HCT116 (cell line): ENCODE results near the gene CD300LB.

Experiments used
- CBX3 ChIP-seq: IDR thresholded peaks from 2 replicates; pipeline ENCODE4 v1.6.1; 2012; ENCODE audit warnings: low read depth
- EZH2phosphoT487 ChIP-seq: fragments of 200-600 bp; IDR thresholded peaks from 2 replicates; pipeline ENCODE4 v1.6.1; 2018; ENCODE audit warnings: antibody characterized with exemption, borderline replicate concordance
- JUND ChIP-seq: IDR thresholded peaks from 2 replicates; pipeline ENCODE4 v1.6.1; 2012
- MAX ChIP-seq: IDR thresholded peaks from 2 replicates; pipeline ENCODE4 v1.6.1; 2012
- POLR2AphosphoS5 ChIP-seq: IDR thresholded peaks from 2 replicates; pipeline ENCODE4 v1.6.1; 2011; ENCODE audit warnings: mild to moderate bottlenecking, low read depth, low read length, moderate library complexity
- TF ChIP-seq, protein P1 (sequence below), 3 experiments: fragments of 200-600 bp in 1 of 3; sonication (generic) in 1 of 3; IDR thresholded peaks in 2 of 3; conservative IDR thresholded peaks in 1 of 3; 2 replicates each; pipeline ENCODE4 v1.5.1; 2012 to 2017; ENCODE audit warnings: low read depth in 2 of 3, low read length in 2 of 3, antibody characterized with exemption in 1 of 3, borderline replicate concordance in 1 of 3, control low read depth in 1 of 3, mild to moderate bottlenecking in 1 of 3, mixed read lengths in 1 of 3, mixed run types in 1 of 3, moderate library complexity in 1 of 3; ENCODE audit not compliant: insufficient read depth in 1 of 3

GRCh38 chr17:74526681-74527080 is 4.6 kb downstream of the CD300LB start:
- TF ChIP-seq POLR2AphosphoS5 (no peak), JUND (no peak), CBX3 (no peak), MAX (no peak), EZH2phosphoT487 (no peak)
- TF ChIP-seq, protein P1, sequence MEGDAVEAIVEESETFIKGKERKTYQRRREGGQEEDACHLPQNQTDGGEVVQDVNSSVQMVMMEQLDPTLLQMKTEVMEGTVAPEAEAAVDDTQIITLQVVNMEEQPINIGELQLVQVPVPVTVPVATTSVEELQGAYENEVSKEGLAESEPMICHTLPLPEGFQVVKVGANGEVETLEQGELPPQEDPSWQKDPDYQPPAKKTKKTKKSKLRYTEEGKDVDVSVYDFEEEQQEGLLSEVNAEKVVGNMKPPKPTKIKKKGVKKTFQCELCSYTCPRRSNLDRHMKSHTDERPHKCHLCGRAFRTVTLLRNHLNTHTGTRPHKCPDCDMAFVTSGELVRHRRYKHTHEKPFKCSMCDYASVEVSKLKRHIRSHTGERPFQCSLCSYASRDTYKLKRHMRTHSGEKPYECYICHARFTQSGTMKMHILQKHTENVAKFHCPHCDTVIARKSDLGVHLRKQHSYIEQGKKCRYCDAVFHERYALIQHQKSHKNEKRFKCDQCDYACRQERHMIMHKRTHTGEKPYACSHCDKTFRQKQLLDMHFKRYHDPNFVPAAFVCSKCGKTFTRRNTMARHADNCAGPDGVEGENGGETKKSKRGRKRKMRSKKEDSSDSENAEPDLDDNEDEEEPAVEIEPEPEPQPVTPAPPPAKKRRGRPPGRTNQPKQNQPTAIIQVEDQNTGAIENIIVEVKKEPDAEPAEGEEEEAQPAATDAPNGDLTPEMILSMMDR (IDR thresholded peaks at IDR 0.05 in 2 of 3, conservative IDR thresholded peaks at IDR 0.05 in 1 of 3; ENCODE audit: borderline replicate concordance in 1 of 3, insufficient read depth in 1 of 3, low read depth in 2 of 3, low read length in 2 of 3) = no peak
